Measurements from ENCODE around the gene RNF215. TPM values are rescaled to one million over a fixed set of nuclear protein-coding genes. Genes with fewer than 3 reads are reported as not detected.
A peak's percentile ranks its signal among the peaks of the same experiment; 100 is the strongest.

The RNF215 gene
- total RNA-seq, 1 donor from 2014 or later, result 4.9 TPM

DNA sequence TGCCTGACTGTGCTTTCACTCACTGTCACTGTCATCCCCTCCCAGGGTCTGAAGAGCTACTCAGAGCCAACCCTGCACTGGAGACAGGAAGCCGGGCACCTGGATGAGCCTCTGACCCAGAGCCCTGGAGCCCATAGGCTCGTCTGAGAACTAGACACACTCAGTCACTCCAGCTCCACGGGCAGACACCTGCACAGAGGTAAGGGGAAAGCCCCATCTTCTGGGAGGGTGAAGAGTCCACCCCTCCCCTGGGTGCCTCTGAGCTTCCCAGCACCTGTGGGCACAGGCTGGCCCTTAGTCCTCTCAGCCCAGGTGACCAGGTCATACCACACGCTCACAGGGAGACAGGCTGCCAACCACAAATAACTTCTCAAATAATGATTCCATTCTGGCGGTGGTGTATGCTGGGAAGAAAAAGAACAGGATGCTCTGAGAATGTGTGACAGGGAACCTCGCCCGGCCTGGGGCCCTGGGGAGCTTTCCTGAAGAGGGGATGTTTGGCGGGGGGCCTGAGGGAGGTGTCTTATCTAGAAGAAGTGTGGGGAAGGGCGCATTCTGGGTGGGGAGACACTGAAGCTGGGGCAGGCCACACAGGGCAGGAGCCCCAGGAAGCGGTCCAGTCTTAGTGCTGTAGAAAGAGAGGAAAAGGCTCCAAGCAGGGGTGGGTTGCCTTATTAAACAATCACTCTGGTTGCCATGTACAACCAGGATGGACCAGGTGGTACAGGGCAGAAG, 25.1 kb downstream of the RNF215 start:
- Histone ChIP-seq H3K4me3 (no peak overlapping the region), H3K27me3 (ENCODE audit: low read depth) (no peaks in the 10 kb centered on the region), H3K36me3 (no peaks in the 10 kb centered on the region), H3K9me3 (replicated peaks) (no peaks in the 10 kb centered on the region), H3K27ac (replicated peaks) (no peak overlapping the region), H3K4me1 (peaks cover 7% of the 10 kb centered on the region)
- intact Hi-C loops (cut with micrococcal nuclease), result no loop called here
- DNase-seq, result no peak
- TF ChIP-seq, protein P1, sequence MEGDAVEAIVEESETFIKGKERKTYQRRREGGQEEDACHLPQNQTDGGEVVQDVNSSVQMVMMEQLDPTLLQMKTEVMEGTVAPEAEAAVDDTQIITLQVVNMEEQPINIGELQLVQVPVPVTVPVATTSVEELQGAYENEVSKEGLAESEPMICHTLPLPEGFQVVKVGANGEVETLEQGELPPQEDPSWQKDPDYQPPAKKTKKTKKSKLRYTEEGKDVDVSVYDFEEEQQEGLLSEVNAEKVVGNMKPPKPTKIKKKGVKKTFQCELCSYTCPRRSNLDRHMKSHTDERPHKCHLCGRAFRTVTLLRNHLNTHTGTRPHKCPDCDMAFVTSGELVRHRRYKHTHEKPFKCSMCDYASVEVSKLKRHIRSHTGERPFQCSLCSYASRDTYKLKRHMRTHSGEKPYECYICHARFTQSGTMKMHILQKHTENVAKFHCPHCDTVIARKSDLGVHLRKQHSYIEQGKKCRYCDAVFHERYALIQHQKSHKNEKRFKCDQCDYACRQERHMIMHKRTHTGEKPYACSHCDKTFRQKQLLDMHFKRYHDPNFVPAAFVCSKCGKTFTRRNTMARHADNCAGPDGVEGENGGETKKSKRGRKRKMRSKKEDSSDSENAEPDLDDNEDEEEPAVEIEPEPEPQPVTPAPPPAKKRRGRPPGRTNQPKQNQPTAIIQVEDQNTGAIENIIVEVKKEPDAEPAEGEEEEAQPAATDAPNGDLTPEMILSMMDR (IDR thresholded peaks at IDR 0.05; ENCODE audit: borderline replicate concordance), result no peak

DNA sequence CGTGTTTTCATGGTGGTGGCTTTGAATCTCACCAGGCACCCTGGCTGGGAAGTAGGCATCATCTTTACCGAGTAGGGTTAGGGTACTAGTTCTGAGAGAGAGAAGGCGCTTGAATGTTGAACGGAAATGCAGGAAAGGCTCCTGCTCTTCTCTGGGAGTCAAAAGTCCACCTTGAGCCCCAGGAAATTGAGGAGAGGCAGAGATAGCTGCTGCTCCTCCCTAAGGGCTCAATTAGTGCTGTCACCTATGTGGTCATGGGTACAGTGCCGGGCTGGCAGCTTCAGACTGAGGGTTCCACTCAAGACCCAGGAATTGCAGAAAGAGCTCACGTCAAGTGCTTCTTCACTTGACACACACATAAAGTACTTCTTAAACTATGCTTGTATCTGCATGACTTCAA, 28.7 kb downstream of the RNF215 start:
- Histone ChIP-seq H3K27ac (replicated peaks) (no peak overlapping the region), H3K36me3 (no peaks in the 10 kb centered on the region), H3K4me1 (peaks cover 40% of the 10 kb centered on the region), H3K9me3 (replicated peaks) (no peaks in the 10 kb centered on the region), H3K27me3 (ENCODE audit: low read depth) (no peaks in the 10 kb centered on the region), H3K4me3 (no peak overlapping the region)
- intact Hi-C loops (cut with micrococcal nuclease), result no loop called here
- DNase-seq, result no peak
- TF ChIP-seq, protein P1 (IDR thresholded peaks at IDR 0.05; ENCODE audit: borderline replicate concordance), result no peak

DNA sequence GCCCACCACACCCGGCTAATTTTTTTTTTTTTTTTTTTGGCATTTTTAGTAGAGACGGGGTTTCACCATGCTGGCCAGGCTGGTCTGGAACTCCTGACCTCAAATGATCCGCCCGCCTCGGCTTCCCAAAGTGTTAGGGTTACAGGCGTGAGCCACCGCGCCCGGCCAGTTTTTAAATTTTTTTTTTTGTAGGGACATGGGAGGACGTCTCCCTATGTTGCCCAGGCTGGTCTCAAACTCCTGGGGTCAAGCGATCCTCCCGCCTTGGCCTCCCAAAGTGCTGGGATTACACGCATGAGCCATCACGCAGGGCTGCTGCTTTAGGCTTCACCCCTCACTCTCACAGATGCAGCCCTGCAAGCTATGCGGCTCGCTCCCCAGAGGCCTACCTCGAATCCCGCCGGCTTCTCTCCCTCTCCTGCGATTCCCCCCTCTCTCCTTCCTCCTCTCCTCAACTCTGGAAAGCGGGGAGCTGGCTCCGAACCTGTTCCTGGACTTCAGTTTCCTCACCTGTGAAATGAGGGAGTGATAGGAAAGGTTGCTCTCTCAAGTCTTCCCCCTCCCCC, 29.5 kb downstream of the RNF215 start:
- intact Hi-C loops (cut with micrococcal nuclease), result no loop called here
- Histone ChIP-seq H3K36me3 (peaks cover 5% of the 10 kb centered on the region), H3K4me3 (peak overlapping the region; percentile 86), H3K4me1 (peaks cover 46% of the 10 kb centered on the region), H3K9me3 (replicated peaks) (no peaks in the 10 kb centered on the region), H3K27me3 (ENCODE audit: low read depth) (no peaks in the 10 kb centered on the region), H3K27ac (replicated peaks) (no peak overlapping the region)
- DNase-seq, result no peak
- TF ChIP-seq, protein P1 (IDR thresholded peaks at IDR 0.05; ENCODE audit: borderline replicate concordance), result no peak

DNA sequence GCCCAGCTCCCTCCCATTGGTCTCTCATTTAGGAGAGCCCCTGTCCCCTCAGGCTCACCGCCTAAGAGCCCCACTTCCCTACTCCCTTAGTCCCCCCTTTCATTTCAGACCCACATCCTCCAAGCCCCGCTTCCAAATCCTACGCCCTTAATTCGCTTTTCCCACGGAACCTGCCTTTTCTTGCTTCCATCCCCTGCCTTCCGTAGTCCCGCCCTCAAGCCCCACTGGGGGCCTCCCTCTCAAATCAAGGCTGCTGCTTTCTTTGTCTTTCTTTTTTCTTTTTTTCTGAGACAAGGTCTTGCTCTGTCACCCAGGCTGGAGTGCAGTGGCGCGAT, 30.0 kb downstream of the RNF215 start:
- no peak for DNase-seq
- intact Hi-C loops (cut with micrococcal nuclease), result no loop called here
- TF ChIP-seq, protein P1 (IDR thresholded peaks at IDR 0.05; ENCODE audit: borderline replicate concordance), result no peak
- H3K9me3 ChIP-seq (replicated peaks), result no peaks in the 10 kb centered on the region
- H3K27me3 ChIP-seq (ENCODE audit: low read depth), result no peaks in the 10 kb centered on the region
- H3K4me1 ChIP-seq, result peaks cover 52% of the 10 kb centered on the region
- H3K27ac ChIP-seq (replicated peaks), result peak overlapping the region; percentile 97
- H3K36me3 ChIP-seq, result peaks cover 10% of the 10 kb centered on the region
- H3K4me3 ChIP-seq, result peak overlapping the region; percentile 86

DNA sequence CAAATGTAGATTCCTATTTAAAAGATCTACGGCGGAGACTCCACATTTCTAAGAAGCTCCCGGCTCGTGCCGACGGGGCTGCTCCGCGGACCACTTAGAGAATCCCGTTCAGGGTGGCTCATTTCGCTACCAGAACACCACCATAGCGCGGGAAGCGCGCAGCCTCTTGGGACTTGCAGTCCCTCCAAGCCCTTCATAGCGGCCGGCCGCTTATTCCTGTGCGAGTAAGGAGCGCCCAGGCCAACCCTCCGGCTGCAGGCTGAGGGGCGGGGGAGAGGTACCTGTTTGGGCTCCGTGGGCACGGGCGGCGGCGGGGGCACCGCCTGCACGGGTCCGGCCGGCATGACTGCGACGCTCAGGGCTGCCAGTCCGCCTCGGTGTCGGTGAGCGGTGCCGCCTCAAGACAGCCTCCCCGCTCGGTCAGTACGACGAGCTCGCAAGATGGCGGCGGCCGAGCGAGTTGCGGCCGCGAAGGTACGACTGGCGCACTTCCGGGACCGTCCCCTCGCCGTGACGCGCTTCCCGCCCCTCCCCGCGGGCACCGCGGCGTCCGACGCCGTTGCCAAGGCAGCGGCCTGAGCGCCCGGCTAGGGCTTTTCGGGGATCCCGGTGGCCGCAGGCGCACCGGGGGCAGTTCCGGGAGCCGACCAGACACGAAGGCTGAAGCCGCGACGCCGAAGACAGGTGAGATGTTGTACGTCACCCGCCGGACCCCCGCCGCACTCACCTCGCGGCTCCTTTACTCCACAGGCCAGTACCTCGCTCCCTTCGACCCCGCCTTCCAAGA, 30.6 kb downstream of the RNF215 start, which contains the start of the genes CCDC157 and SF3A1:
Gene CCDC157, plus strand, starts transcription at position 559 of the 787 bp plus-strand sequence. CDS start 8,994 bp downstream, outside the sequence.
Gene SF3A1, minus strand, starts transcription at position 446 of the 787 bp plus-strand sequence. Its CDS starts 102 bp downstream, at position 344.
- peaks cover 56% of the 10 kb centered on the region for H3K4me1 ChIP-seq
- no peaks in the 10 kb centered on the region for H3K27me3 ChIP-seq (ENCODE audit: low read depth)
- DNase-seq, result peak; percentile 87
- H3K4me3 ChIP-seq, result peak within 1 kb of the TSS; percentile 86
- H3K27ac ChIP-seq (replicated peaks), result peak within 1 kb of the TSS; percentile 97
- intact Hi-C loops (cut with micrococcal nuclease), result no loop called here
- TF ChIP-seq, protein P1 (IDR thresholded peaks at IDR 0.05; ENCODE audit: borderline replicate concordance), result no peak
- no peaks in the 10 kb centered on the region for H3K9me3 ChIP-seq (replicated peaks)
- H3K36me3 ChIP-seq, result peaks cover 15% of the 10 kb centered on the region

All from left ventricle myocardium inferior (tissue), 1 donor.